ENCODE measurements around the gene NDUFAB1.

The NDUFAB1 gene

DNA sequence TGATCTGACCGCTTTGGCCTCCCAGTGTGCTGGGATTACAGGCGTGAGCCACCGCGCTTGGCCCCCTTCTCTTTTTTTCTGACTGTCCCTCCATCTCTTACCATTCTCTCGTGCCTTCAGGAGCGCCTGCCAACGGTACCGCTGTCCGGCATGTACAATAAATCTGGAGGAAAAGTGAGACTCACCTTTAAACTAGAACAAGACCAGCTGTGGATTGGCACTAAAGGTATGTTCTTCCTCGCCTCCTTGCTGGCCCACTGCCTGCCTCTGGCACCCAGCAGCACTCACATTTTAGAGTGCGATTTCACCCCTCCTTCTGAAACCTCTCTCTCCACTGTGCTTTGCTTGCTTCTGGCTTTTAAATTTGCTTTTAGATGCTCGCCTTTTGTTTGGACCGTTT is 33.6 kb downstream of the NDUFAB1 start:
- Histone ChIP-seq H3K4me2 (ENCODE audit: low read length) (no peak overlapping the region), H3K9me3 (ENCODE audit: insufficient read depth, low read depth, low read length) (no peaks in the 10 kb centered on the region), H4K91ac (ENCODE audit: low read depth, low read length) (no peak overlapping the region), H3K14ac (ENCODE audit: low read length) (no peak overlapping the region), H3K18ac (ENCODE audit: low read length) (peak overlapping the region; percentile 31), H4K8ac (ENCODE audit: low read depth, low read length) (no peak overlapping the region), H3K27ac (ENCODE audit: low read depth, low read length) (no peak overlapping the region), H2BK5ac (ENCODE audit: low read depth, low read length, poor library complexity) (no peak overlapping the region), H3K79me1 (ENCODE audit: low read length) (peaks cover 3% of the 10 kb centered on the region), H3K4me3 (ENCODE audit: low read depth, low read length) (no peak overlapping the region), H3K4ac (ENCODE audit: low read depth, low read length) (no peak overlapping the region), H3K9ac (ENCODE audit: low read length) (no peak overlapping the region), H3K36me3 (ENCODE audit: control insufficient read depth in 1 of 2, insufficient read depth in 2 of 2, low read length in 2 of 2) (peaks cover 46 to 68% of the 10 kb centered on the region in 2 experiments), H2BK12ac (ENCODE audit: low read length) (no peak overlapping the region), H3K79me2 (ENCODE audit: control insufficient read depth, insufficient read depth, low read length, poor library complexity) (peaks cover 7% of the 10 kb centered on the region), H3K27me3 (ENCODE audit: insufficient read depth, low read length) (no peaks in the 10 kb centered on the region), H3K23ac (ENCODE audit: low read length) (no peak overlapping the region), H2BK120ac (ENCODE audit: insufficient read depth, low read length, poor library complexity) (no peak overlapping the region), H2AFZ (ENCODE audit: insufficient read depth, low read length, poor library complexity) (no peak overlapping the region), H3K4me1 (ENCODE audit: control insufficient read depth in 1 of 2, insufficient read depth in 2 of 2, low read length in 2 of 2) (no peaks in the 10 kb centered on the region), H2AK5ac (ENCODE audit: low read length) (no peak overlapping the region), H4K12ac (ENCODE audit: low read depth, low read length) (no peak overlapping the region)
- DNase-seq = no peak
- no CpG with 5 or more reads among the region's 13 CpGs for WGBS (ENCODE audit: extremely low coverage, insufficient coverage, insufficient read length)

- H3K14ac ChIP-seq (ENCODE audit: low read length) = no peak overlapping the region
- H3K4me2 ChIP-seq (ENCODE audit: low read length) = no peak overlapping the region
- no peak overlapping the region for H4K91ac ChIP-seq (ENCODE audit: low read depth, low read length)
- H3K4ac ChIP-seq (ENCODE audit: low read depth, low read length) = no peak overlapping the region
- no peak overlapping the region for H2BK120ac ChIP-seq (ENCODE audit: insufficient read depth, low read length, poor library complexity)
- H3K79me2 ChIP-seq (ENCODE audit: control insufficient read depth, insufficient read depth, low read length, poor library complexity) = peaks cover 9% of the 10 kb centered on the region
- no peak overlapping the region for H2BK12ac ChIP-seq (ENCODE audit: low read length)
- H4K12ac ChIP-seq (ENCODE audit: low read depth, low read length) = no peak overlapping the region
- H2AK5ac ChIP-seq (ENCODE audit: low read length) = no peak overlapping the region
- H3K79me1 ChIP-seq (ENCODE audit: low read length) = peaks cover 7% of the 10 kb centered on the region
- H3K4me3 ChIP-seq (ENCODE audit: low read depth, low read length) = no peak overlapping the region
- no peak overlapping the region for H3K23ac ChIP-seq (ENCODE audit: low read length)
- no peak overlapping the region for H2BK5ac ChIP-seq (ENCODE audit: low read depth, low read length, poor library complexity)
- DNase-seq = no peak
- peaks cover 39 to 61% of the 10 kb centered on the region in 2 experiments for H3K36me3 ChIP-seq (ENCODE audit: control insufficient read depth in 1 of 2, insufficient read depth in 2 of 2, low read length in 2 of 2)
- no peak overlapping the region for H3K9ac ChIP-seq (ENCODE audit: low read length)
- no peak overlapping the region for H4K8ac ChIP-seq (ENCODE audit: low read depth, low read length)
- no peaks in the 10 kb centered on the region for H3K9me3 ChIP-seq (ENCODE audit: insufficient read depth, low read depth, low read length)
- no peaks in the 10 kb centered on the region for H3K27me3 ChIP-seq (ENCODE audit: insufficient read depth, low read length)
- H3K27ac ChIP-seq (ENCODE audit: low read depth, low read length) = no peak overlapping the region
- peaks cover 0 to 2% of the 10 kb centered on the region in 2 experiments for H3K4me1 ChIP-seq (ENCODE audit: control insufficient read depth in 1 of 2, insufficient read depth in 2 of 2, low read length in 2 of 2)
- H3K18ac ChIP-seq (ENCODE audit: low read length) = no peak overlapping the region
- H2AFZ ChIP-seq (ENCODE audit: insufficient read depth, low read length, poor library complexity) = no peak overlapping the region
- no CpG with 5 or more reads among the region's 5 CpGs for WGBS (ENCODE audit: extremely low coverage, insufficient coverage, insufficient read length)
Observed at GRCh38 chr16:23561586-23561985, 34.5 kb downstream of the NDUFAB1 start.

- Histone ChIP-seq H4K91ac (ENCODE audit: low read depth, low read length) (peak overlapping the region; percentile 91), H3K4me3 (ENCODE audit: low read depth, low read length) (peak overlapping the region; percentile 98), H3K23ac (ENCODE audit: low read length) (peak overlapping the region; percentile 85), H3K4me2 (ENCODE audit: low read length) (peak overlapping the region; percentile 94), H3K18ac (ENCODE audit: low read length) (peak overlapping the region; percentile 88), H3K9ac (ENCODE audit: low read length) (peak overlapping the region; percentile 98), H3K36me3 (ENCODE audit: control insufficient read depth in 1 of 2, insufficient read depth in 2 of 2, low read length in 2 of 2) (peaks cover 17 to 31% of the 10 kb centered on the region in 2 experiments), H3K14ac (ENCODE audit: low read length) (peak overlapping the region; percentile 93), H3K27ac (ENCODE audit: low read depth, low read length) (no peak overlapping the region), H3K9me3 (ENCODE audit: insufficient read depth, low read depth, low read length) (no peaks in the 10 kb centered on the region), H3K4ac (ENCODE audit: low read depth, low read length) (peak overlapping the region; percentile 85), H2BK120ac (ENCODE audit: insufficient read depth, low read length, poor library complexity) (peak overlapping the region; percentile 84), H4K8ac (ENCODE audit: low read depth, low read length) (peak overlapping the region; percentile 95), H3K79me2 (ENCODE audit: control insufficient read depth, insufficient read depth, low read length, poor library complexity) (peaks cover 9% of the 10 kb centered on the region), H3K79me1 (ENCODE audit: low read length) (peaks cover 7% of the 10 kb centered on the region), H2BK5ac (ENCODE audit: low read depth, low read length, poor library complexity) (peak overlapping the region; percentile 70), H2BK12ac (ENCODE audit: low read length) (no peak overlapping the region), H2AK5ac (ENCODE audit: low read length) (peak overlapping the region; percentile 67), H4K12ac (ENCODE audit: low read depth, low read length) (peak overlapping the region; percentile 92), H3K27me3 (ENCODE audit: insufficient read depth, low read length) (no peaks in the 10 kb centered on the region), H2AFZ (ENCODE audit: insufficient read depth, low read length, poor library complexity) (peak overlapping the region; percentile 93), H3K4me1 (ENCODE audit: control insufficient read depth in 1 of 2, insufficient read depth in 2 of 2, low read length in 2 of 2) (peaks cover 0 to 4% of the 10 kb centered on the region in 2 experiments)
- DNase-seq = peak in 1 of 2 donors; percentile 31
- WGBS (ENCODE audit: extremely low coverage, insufficient coverage, insufficient read length) = no CpG with 5 or more reads among the region's 60 CpGs
Observed at GRCh38 chr16:23557779-23558702, 38.1 kb downstream of the NDUFAB1 start.

- no peak within 1 kb of the TSS for H2BK12ac ChIP-seq (ENCODE audit: low read length)
- H3K9me3 ChIP-seq (ENCODE audit: insufficient read depth, low read depth, low read length) = no peaks in the 10 kb centered on the region
- H2AFZ ChIP-seq (ENCODE audit: insufficient read depth, low read length, poor library complexity) = peak within 1 kb of the TSS; percentile 93
- H3K4me1 ChIP-seq (ENCODE audit: control insufficient read depth in 1 of 2, insufficient read depth in 2 of 2, low read length in 2 of 2) = peaks cover 0 to 4% of the 10 kb centered on the region in 2 experiments
- peaks cover 15 to 26% of the 10 kb centered on the region in 2 experiments for H3K36me3 ChIP-seq (ENCODE audit: control insufficient read depth in 1 of 2, insufficient read depth in 2 of 2, low read length in 2 of 2)
- peak within 1 kb of the TSS; percentile 98 for H3K4me3 ChIP-seq (ENCODE audit: low read depth, low read length)
- peak within 1 kb of the TSS; percentile 81 for H2BK5ac ChIP-seq (ENCODE audit: low read depth, low read length, poor library complexity)
- peak within 1 kb of the TSS; percentile 85 for H3K23ac ChIP-seq (ENCODE audit: low read length)
- peak within 1 kb of the TSS; percentile 91 for H4K91ac ChIP-seq (ENCODE audit: low read depth, low read length)
- peak; percentile 99 to 100 for DNase-seq
- H3K79me2 ChIP-seq (ENCODE audit: control insufficient read depth, insufficient read depth, low read length, poor library complexity) = peaks cover 9% of the 10 kb centered on the region
- peak within 1 kb of the TSS; percentile 88 for H3K18ac ChIP-seq (ENCODE audit: low read length)
- no peaks in the 10 kb centered on the region for H3K27me3 ChIP-seq (ENCODE audit: insufficient read depth, low read length)
- peak within 1 kb of the TSS; percentile 79 for H3K27ac ChIP-seq (ENCODE audit: low read depth, low read length)
- peak within 1 kb of the TSS; percentile 67 for H2AK5ac ChIP-seq (ENCODE audit: low read length)
- H4K12ac ChIP-seq (ENCODE audit: low read depth, low read length) = peak within 1 kb of the TSS; percentile 92
- peak within 1 kb of the TSS; percentile 84 for H2BK120ac ChIP-seq (ENCODE audit: insufficient read depth, low read length, poor library complexity)
- H3K4me2 ChIP-seq (ENCODE audit: low read length) = peak within 1 kb of the TSS; percentile 94
- no CpG with 5 or more reads among the region's 65 CpGs for WGBS (ENCODE audit: extremely low coverage, insufficient coverage, insufficient read length)
- H4K8ac ChIP-seq (ENCODE audit: low read depth, low read length) = peak within 1 kb of the TSS; percentile 95
- H3K79me1 ChIP-seq (ENCODE audit: low read length) = peaks cover 7% of the 10 kb centered on the region
- H3K9ac ChIP-seq (ENCODE audit: low read length) = peak within 1 kb of the TSS; percentile 99
- H3K4ac ChIP-seq (ENCODE audit: low read depth, low read length) = peak within 1 kb of the TSS; percentile 85
- peak within 1 kb of the TSS; percentile 93 for H3K14ac ChIP-seq (ENCODE audit: low read length)
Observed at GRCh38 chr16:23556881-23557778, 39.0 kb downstream of the NDUFAB1 start, which contains the start of the genes EARS2 and UBFD1. Gene EARS2, minus strand, starts transcription at chr16:23557350. Its CDS starts 7 bp downstream, at chr16:23557343. Gene UBFD1, plus strand, starts transcription at chr16:23557727. Its CDS starts 16 bp downstream, at chr16:23557743.

Measured in trophoblast cell (in vitro differentiated cells and primary cell).